ENCODE data around the gene RICTOR. TPM values are rescaled to one million over a fixed set of nuclear protein-coding genes. Genes with fewer than 3 reads are reported as not detected.

RICTOR gene
- total RNA-seq, 4 donors from 2014 or later, result 24.0 to 46.1 (median 31.9) TPM

DNA sequence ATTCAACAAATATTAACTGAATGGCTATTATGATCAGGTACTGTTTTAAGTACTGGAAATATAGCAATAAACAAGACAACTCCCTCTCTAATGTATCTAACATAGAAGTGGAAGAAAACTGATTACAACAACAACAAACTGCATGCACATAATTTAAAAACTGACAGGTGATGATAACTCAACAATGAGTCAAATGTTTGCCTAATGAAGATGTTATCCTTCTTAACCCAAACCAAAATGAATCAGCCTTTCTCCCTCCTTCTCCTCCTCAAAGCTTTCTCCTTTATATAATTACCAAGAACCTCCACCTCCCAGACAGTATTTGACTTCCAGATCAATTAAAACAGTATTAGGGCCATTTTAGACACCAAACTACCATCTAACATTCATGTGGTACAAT lies 49.3 kb downstream of the RICTOR start:
- H3K4me1 ChIP-seq, result peaks cover 0 to 32% (median 6%) of the 10 kb centered on the region in 3 donors
- no peaks in the 10 kb centered on the region for H3K27me3 ChIP-seq
- H3K4me3 ChIP-seq, result no peak overlapping the region
- no peak for ATAC-seq
- peaks cover 0 to 9% (median 0%) of the 10 kb centered on the region in 3 donors for H3K9me3 ChIP-seq
- TF ChIP-seq EP300 (IDR thresholded peaks at IDR 0.05) (no peak), POLR2AphosphoS5 (IDR thresholded peaks at IDR 0.05) (no peak), POLR2A (IDR thresholded peaks at IDR 0.05) (no peak)
- TF ChIP-seq, protein P1, sequence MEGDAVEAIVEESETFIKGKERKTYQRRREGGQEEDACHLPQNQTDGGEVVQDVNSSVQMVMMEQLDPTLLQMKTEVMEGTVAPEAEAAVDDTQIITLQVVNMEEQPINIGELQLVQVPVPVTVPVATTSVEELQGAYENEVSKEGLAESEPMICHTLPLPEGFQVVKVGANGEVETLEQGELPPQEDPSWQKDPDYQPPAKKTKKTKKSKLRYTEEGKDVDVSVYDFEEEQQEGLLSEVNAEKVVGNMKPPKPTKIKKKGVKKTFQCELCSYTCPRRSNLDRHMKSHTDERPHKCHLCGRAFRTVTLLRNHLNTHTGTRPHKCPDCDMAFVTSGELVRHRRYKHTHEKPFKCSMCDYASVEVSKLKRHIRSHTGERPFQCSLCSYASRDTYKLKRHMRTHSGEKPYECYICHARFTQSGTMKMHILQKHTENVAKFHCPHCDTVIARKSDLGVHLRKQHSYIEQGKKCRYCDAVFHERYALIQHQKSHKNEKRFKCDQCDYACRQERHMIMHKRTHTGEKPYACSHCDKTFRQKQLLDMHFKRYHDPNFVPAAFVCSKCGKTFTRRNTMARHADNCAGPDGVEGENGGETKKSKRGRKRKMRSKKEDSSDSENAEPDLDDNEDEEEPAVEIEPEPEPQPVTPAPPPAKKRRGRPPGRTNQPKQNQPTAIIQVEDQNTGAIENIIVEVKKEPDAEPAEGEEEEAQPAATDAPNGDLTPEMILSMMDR (IDR thresholded peaks at IDR 0.05), result no peak
- H3K27ac ChIP-seq, result no peak overlapping the region
- H3K36me3 ChIP-seq, result peaks cover 0 to 7% of the 10 kb centered on the region in 2 donors

DNA sequence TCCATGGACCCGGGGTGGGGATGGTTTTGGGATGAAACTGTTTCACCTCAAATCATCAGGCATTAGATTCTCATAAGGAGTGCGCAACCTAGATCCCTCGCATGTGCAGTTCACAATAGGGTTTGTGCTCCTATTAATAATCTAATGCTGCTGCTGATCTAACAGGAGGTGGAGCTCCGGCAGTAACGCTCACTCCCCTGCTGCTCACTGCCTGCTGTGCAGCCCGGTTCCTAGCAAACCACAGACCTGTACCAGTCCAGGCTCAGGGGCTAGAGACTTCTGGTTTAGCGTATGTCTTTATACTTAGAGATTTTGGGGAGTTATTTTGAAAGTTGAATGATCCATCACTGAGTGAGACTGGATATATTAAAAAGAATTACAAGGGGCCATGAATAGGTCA lies 50.2 kb downstream of the RICTOR start:
- no peaks in the 10 kb centered on the region for H3K27me3 ChIP-seq
- peaks cover 0 to 15% of the 10 kb centered on the region in 2 donors for H3K36me3 ChIP-seq
- H3K27ac ChIP-seq, result no peak overlapping the region
- no peak overlapping the region for H3K4me3 ChIP-seq
- no peak for ATAC-seq
- H3K9me3 ChIP-seq, result peaks cover 0 to 9% (median 0%) of the 10 kb centered on the region in 3 donors
- TF ChIP-seq, protein P1 (IDR thresholded peaks at IDR 0.05), result no peak
- no peak for TF ChIP-seq POLR2A (IDR thresholded peaks at IDR 0.05)
- TF ChIP-seq EP300 (IDR thresholded peaks at IDR 0.05), result no peak
- TF ChIP-seq POLR2AphosphoS5 (IDR thresholded peaks at IDR 0.05), result no peak
- H3K4me1 ChIP-seq, result peaks cover 0 to 32% (median 6%) of the 10 kb centered on the region in 3 donors
- WGBS, 2 donors (ENCODE audit: low coverage in 1 of 2), result 36 to 54% methylated on average over 2 to 7 of the region's 7 CpGs

DNA sequence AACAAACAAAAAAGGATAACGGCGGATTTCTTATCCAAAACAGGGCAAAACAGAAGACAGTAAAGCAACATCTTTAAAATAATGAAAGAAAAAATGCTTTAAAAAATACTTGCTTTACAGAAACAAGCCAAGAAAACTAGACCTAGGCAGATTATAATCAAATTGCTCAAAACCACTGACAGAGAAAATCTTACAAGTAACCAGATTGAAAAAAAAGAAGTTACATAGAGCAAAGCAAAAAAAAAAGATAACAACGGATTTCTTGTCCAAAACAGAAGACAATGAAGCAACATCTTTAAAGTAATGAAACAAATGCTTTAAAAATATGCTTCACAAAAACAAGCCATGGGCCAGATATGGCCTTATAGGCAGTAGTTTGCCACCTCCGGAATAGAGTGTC lies 51.1 kb downstream of the RICTOR start:
- peaks cover 0 to 24% of the 10 kb centered on the region in 2 donors for H3K36me3 ChIP-seq
- no peak overlapping the region for H3K27ac ChIP-seq
- H3K4me1 ChIP-seq, result peaks cover 0 to 32% (median 6%) of the 10 kb centered on the region in 3 donors
- H3K27me3 ChIP-seq, result no peaks in the 10 kb centered on the region
- H3K4me3 ChIP-seq, result no peak overlapping the region
- WGBS, 2 donors (ENCODE audit: low coverage in 1 of 2), result 38 to 74% methylated on average over 2 to 4 of the region's 4 CpGs
- no peak for TF ChIP-seq POLR2AphosphoS5 (IDR thresholded peaks at IDR 0.05)
- TF ChIP-seq, protein P1 (IDR thresholded peaks at IDR 0.05), result no peak
- no peak for TF ChIP-seq POLR2A (IDR thresholded peaks at IDR 0.05)
- no peak for TF ChIP-seq EP300 (IDR thresholded peaks at IDR 0.05)
- no peak for ATAC-seq
- peaks cover 0 to 3% (median 0%) of the 10 kb centered on the region in 3 donors for H3K9me3 ChIP-seq

DNA sequence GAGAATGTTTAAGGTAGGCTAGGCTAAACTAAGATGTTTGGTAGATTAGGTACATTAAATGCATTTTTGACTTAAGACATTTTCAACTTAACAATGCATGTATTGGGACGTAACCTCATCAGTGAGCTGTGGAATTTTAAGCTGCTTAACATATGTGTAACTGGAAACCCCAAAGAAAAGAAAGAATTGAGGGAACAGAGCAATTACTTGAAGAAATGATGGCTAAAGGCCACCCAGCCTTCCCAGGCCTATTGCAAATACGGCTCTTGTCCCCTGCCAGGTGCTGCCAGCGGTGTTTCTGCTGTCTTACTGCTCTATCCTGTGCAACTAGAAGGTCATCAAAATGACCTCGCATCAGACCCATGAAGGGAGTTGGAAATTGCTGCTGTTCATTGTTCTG lies 52.0 kb downstream of the RICTOR start:
- no peak for ATAC-seq
- TF ChIP-seq POLR2A (IDR thresholded peaks at IDR 0.05) (no peak), EP300 (IDR thresholded peaks at IDR 0.05) (no peak), POLR2AphosphoS5 (IDR thresholded peaks at IDR 0.05) (no peak)
- TF ChIP-seq, protein P1 (IDR thresholded peaks at IDR 0.05), result no peak
- no peaks in the 10 kb centered on the region for H3K27me3 ChIP-seq
- 86 to 95% methylated on average over 2 to 4 of the region's 4 CpGs for WGBS, 2 donors (ENCODE audit: low coverage in 1 of 2)
- H3K36me3 ChIP-seq, result peaks cover 0 to 24% of the 10 kb centered on the region in 2 donors
- H3K9me3 ChIP-seq, result peaks cover 0 to 3% (median 0%) of the 10 kb centered on the region in 3 donors
- H3K4me3 ChIP-seq, result no peak overlapping the region
- no peak overlapping the region for H3K27ac ChIP-seq
- peaks cover 0 to 32% (median 6%) of the 10 kb centered on the region in 3 donors for H3K4me1 ChIP-seq

DNA sequence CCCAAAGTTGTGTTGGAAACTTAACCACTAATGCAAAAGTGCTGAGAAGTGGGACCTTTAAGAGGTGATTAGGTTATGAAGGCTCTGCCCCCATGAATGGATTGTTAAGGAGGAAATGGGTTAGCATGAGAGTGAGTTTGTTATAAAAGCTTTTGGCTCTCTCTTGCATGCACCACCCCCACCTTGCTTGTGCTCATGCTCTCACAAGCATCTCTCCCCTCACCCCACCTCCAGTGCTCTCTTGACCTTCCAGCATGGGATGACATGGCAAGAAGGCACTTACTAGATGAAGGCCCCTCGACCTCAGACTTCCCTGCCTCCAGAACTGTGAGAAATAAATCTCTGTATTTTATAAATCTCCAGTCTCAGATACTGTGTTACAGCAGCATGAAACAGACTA lies 52.8 kb downstream of the RICTOR start:
- ATAC-seq, result no peak
- H3K4me1 ChIP-seq, result peaks cover 0 to 33% (median 6%) of the 10 kb centered on the region in 3 donors
- TF ChIP-seq POLR2AphosphoS5 (IDR thresholded peaks at IDR 0.05) (no peak), POLR2A (IDR thresholded peaks at IDR 0.05) (no peak), EP300 (IDR thresholded peaks at IDR 0.05) (no peak)
- TF ChIP-seq, protein P1 (IDR thresholded peaks at IDR 0.05), result no peak

More for the DNA sequence above, 52.8 kb downstream of the RICTOR start:
- 50 to 89% methylated on average over 1 of the region's 1 CpG for WGBS, 2 donors (ENCODE audit: low coverage in 1 of 2)
- H3K27me3 ChIP-seq, result no peaks in the 10 kb centered on the region
- peaks cover 0 to 3% (median 0%) of the 10 kb centered on the region in 3 donors for H3K9me3 ChIP-seq
- peaks cover 0 to 24% of the 10 kb centered on the region in 2 donors for H3K36me3 ChIP-seq
- no peak overlapping the region for H3K27ac ChIP-seq
- no peak overlapping the region for H3K4me3 ChIP-seq
